GM19455 (cell line): ENCODE measurements around the gene EGR4.
A peak's percentile ranks its signal among the peaks of the same experiment; 100 is the strongest.

Experiments
- ATAC-seq: cut with Tn5 transposase; IDR thresholded peaks from one replicate; pipeline ENCODE4 v1.9.1; 2021; ENCODE audit not compliant: unreplicated experiment

EGR4 gene

GRCh38 chr2:73290049-73290839 is 3.1 kb downstream of the EGR4 start:
- ATAC-seq: no peak

GRCh38 chr2:73289304-73289703 is 4.0 kb downstream of the EGR4 start:
- no peak for ATAC-seq

DNA sequence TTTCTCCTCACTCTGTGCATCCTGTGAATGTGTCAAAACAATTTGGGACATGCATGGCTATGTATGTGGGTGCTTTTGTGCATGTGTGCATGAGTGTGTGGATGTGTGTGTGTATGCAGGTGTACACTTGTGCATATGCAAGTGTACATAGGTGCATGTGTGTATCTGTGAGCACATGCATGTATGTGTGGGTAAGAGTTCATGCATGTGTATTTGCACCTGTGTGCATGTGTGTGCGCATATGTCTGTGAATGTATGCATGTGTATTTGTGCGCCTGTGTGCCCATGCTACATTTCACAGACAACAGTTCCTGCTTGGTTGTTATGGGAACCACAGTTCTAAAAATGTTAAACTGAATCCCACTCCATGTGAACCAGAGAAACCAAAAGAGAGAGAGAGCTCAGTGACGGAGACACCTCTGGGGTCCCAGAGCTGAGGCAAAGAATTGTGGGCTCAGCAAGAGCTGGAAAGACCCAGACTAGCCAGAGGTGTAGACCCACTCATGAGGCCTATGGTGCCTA is 7.2 kb downstream of the EGR4 start:
- ATAC-seq: no peak

- peak; percentile 53 for ATAC-seq
These were observed 8.1 kb downstream of the EGR4 start for GRCh38 chr2:73285159-73285739.

- ATAC-seq: peak; percentile 81
These were observed 8.8 kb downstream of the EGR4 start, which contains the start of gene FBXO41 for GRCh38 chr2:73284296-73285158. FBXO41 (minus strand) TSS chr2:73284478; CDS start chr2:73269630, 14,848 bp downstream.

DNA sequence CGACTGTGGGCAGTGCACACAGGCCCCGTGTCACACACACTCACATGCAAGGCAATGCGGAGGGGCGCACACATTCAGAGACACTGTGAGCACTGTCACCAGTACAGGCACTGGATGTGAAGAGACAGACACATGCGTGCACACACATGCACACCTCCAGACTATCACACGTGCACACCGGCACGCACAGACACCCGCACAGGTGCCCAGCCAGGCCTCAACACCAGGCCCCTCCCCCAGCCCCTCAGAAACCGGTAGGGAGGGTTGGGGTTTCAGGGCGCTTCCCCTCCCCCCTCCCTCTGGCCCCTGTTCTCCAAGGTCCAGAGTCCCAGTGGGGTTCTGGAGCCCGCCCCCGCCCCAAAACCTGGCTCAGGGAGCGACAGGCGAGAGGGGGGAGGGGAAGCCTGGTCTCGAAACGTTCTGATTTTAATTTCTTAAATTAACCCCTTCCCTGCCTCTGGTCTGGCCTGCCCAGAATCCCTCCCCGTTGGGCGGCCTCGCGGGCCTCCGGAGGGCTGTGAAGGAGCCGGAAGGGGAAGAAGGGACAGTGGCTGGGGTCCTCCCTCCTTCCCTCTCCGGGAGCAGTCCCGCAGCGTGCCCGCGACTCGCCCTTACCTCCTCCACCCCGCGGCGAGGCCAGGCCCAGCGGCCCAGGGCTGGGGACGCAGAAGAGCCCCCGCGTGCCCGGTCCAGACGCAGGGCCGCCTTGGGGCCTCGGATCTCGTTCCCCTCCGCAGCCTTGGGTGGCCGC is 9.6 kb downstream of the EGR4 start:
- ATAC-seq: peak; percentile 20

- ATAC-seq: no peak
These were observed 10.3 kb downstream of the EGR4 start for GRCh38 chr2:73282924-73283544.

DNA sequence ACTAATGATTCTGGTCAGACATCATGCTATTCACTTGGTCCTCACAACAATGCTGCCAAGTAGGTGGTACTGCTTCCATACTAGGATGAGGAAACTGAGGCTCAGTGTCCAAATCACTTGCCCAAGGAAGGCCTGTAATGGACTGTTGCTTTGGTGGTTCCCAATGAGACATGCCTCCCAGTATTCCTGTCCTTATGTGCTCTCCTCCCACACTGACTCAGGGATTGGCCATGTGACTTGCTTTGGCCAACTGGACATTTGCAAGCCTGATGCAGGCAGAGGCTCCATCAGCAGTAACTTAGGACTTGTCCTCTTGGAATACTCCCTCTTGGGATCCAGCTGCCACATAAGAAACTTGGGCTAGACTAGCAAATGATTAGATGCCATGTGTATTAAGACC is 12.1 kb downstream of the EGR4 start:
- ATAC-seq: no peak

DNA sequence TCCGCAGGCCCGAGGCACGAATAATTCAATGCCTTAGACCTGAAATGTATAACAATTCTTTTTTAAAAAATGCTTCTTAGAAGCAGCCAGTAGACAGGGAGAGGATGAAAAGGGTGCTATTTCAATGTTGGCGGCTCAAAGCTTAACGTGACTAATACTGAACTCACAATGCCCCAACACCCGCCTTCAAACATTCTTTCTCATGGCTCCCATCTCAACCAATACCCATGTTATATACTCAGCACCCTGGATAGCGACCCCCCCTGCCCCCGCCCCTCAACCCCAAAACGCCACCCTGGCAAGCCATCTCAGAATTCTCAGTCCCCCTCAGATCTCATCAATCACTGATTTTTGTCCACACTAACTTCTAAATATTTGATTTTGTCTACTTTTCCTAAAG is 13.5 kb downstream of the EGR4 start:
- no peak for ATAC-seq

DNA sequence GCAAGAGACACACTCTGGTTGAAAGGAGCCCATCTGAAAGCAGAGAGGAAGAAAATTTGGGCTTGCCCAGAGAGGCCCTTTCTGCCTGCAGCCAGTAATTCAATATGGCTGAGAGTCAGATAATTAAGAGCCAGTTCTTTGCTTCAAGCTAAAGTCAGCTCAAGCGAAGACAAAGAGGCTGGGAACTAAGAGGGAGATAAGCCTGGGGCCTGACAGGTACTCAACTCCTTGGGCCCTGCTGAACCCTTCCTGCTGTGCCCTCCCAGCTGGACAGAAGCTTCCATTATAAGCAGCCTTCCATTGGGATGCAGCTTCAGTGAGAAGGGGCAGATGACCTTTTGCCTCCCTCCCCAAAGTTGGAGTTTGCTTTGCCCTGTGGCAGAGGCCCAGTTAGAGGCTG is 21.1 kb downstream of the EGR4 start:
- no peak for ATAC-seq

DNA sequence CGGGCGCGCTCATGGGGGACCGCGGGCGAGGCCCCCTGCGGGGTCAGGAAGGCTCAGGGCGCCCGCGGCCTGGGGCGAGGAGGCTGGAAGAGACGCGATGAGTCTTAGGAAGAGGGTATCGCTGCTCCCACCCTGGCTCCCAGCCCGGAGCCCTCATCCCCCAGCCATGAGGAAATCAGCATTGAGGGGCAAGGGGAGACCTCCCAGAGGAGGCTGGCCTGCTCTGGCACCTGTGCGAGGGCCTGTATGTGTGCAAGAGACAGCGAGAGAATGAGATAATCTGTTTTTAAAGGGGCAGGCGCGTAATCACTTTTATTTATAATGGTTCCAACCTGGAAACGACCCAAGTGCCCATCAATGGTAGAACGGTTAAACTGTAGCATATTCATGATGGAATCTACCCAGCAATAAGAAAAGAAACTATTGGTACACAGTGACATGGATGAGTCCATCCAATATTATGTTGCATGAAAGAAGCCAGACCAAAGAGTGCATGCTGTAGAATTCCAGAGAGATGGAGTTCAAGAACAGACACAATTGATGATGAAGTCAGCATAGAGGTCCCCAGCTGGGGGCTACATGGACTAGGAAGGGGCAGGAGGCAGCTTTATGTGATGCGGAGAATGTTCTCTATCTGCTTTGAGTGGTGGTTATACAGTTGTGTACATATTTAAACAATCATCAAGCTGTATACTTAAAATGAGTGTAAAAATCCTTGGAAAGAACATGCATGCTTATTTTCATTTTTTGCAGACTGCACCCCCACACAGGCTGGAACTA is 23.5 kb downstream of the EGR4 start:
- ATAC-seq: peak; percentile 25

- peak; percentile 94 for ATAC-seq
These were observed 24.3 kb downstream of the EGR4 start for GRCh38 chr2:73268830-73269685.

GRCh38 chr2:73268366-73268829 is 24.9 kb downstream of the EGR4 start:
- no peak for ATAC-seq

DNA sequence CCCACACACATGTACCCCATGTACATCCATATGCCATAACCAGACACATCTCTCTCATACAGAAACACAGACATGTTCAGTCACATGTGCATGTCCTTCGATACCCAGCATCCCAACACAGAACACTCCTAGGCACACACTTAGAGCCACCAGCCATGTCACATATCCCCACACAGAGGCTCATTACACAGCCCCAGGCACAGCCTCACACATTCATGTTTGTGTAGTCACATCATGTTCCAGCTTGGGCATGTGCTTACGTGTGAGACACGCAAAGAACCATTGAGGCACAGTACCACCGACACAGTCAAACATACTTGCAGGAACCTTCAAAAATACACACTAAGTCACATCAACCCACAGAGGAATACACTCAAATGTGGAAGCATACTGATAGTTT is 26.3 kb downstream of the EGR4 start:
- no peak for ATAC-seq

DNA sequence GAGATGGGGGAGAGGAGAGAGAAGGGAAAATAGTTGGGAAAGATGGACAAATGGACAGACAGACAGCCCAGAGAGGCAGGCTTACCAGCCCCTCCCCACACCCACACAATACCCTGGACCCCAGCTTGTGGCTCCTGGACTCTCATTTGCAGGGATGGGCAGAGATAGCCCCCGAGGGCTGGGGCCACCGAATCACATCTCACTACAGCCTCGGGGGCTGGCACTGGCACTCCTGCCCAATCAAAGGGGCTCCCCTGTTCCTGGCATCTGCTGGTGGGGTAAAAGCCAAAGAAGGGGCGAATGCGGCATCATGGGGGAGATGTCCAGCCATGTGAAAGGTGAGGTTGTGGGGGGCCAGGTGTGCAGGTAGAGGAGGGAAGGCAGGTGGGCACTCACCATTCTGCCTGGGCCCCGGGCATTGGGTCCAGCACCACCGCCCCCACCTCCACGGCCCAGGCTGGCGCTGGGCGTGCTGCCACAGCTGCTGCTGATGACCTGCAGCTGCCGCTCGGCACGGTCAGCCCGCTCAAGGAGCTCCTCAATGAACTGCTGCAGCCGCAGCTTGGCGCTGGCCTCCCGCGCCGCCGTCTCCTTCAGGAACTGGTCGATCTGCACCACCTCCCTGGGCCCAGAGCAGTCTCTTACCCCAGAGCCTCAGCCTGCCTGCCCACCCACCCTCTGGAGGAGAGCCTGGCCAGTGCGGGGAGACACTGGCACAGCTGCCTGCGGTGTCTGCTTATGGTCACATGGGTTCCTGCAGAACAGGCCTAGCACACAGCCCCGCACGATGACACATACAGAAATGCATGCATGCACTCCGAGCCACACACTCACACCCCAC is 27.1 kb downstream of the EGR4 start:
- no peak for ATAC-seq

DNA sequence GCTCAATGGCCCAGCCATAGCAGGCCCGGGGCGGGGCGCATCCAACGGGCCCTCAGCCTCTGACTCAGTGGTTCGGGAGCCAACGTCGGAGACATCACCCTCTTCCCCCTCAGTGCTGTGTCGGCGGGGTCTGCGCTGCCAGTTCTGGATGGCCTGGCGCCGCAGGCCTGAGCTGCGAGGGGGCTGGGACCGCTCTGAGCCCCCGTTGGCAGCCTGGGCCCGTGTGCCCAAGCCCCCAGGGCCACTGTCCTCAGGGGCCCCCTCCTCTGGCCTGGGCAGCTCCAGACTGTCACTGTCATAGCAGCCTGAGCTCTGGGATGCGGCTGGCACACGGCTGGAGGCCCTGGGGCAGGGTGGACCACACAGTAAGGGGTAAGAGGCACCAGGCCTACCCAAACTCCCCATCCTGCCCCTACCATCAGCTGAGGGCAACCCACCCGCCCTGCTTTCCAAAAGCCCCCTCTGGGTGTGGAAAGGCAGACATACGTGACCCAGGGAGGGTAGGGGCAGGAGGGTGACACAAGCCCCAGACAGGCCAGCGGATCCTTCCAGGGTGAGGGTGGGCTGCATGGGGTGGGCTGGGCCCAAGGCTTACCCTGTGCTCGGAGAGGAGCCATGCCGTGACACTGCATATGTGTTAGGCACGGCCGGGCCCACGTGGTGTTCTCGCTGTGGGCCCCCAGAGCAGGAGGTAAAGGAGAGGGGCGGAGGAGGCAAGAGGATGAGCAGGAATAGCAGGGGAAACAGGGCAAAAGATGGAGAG is 27.9 kb downstream of the EGR4 start:
- no peak for ATAC-seq

DNA sequence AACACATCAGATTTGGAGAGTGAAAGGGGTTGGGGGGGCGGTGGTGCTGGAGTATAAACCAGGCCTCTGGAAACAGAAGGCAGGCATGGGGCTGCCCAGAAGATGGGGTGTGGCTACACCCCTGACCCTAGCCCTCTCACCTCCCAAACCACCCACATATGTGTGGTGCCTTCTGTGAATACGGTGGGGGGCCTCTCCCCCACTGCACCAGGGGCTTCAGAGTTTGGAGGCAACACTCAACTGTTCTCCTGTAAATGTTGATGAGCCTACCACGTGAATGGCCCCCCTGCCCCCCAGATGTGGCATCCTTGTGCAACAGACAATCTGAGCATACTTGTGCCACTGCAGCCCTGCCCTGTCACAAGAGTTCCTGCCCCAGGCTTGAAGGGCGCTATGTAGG is 28.6 kb downstream of the EGR4 start:
- no peak for ATAC-seq
